Effector memory CD8-positive, alpha-beta T cell (primary cell): ENCODE results near the gene CDK2AP2.

Experiments used
- ATAC-seq: fragments of 150-1000 bp; cut with Tn5 transposase; replicated peaks from 2 replicates; pipeline ENCODE4 v1.10.0; 2021; ENCODE audit warnings: mild to moderate bottlenecking, moderate library complexity
- DNase-seq, 3 experiments: peaks; one replicate each; pipeline ENCODE4 v3.0.0; 2021
- H3K27ac Mint-ChIP-seq, 2 donors: one replicate each; pipeline ENCODE4 v1.8.0; 2022; ENCODE audit warnings: mild to moderate bottlenecking in 2 of 2, mixed read lengths in 2 of 2, moderate library complexity in 2 of 2
- H3K27me3 Mint-ChIP-seq, 2 donors: one replicate each; pipeline ENCODE4 v1.8.0; 2022; ENCODE audit warnings: mixed read lengths in 2 of 2
- H3K36me3 Mint-ChIP-seq: one replicate; pipeline ENCODE4 v1.8.0; 2022; ENCODE audit warnings: mild to moderate bottlenecking, moderate library complexity, mixed read lengths; ENCODE audit not compliant: insufficient read depth
- H3K4me1 Mint-ChIP-seq, 2 donors: one replicate each; pipeline ENCODE4 v1.8.0; 2022; ENCODE audit warnings: low read depth in 2 of 2, mixed read lengths in 2 of 2
- H3K4me3 Mint-ChIP-seq, 2 donors: one replicate each; pipeline ENCODE4 v1.8.0; 2022; ENCODE audit warnings: mild to moderate bottlenecking in 2 of 2, mixed read lengths in 2 of 2, moderate library complexity in 2 of 2
- H3K9me3 Mint-ChIP-seq, 2 donors: one replicate each; pipeline ENCODE4 v1.8.0; 2022; ENCODE audit warnings: mixed read lengths in 2 of 2

Gene CDK2AP2

DNA sequence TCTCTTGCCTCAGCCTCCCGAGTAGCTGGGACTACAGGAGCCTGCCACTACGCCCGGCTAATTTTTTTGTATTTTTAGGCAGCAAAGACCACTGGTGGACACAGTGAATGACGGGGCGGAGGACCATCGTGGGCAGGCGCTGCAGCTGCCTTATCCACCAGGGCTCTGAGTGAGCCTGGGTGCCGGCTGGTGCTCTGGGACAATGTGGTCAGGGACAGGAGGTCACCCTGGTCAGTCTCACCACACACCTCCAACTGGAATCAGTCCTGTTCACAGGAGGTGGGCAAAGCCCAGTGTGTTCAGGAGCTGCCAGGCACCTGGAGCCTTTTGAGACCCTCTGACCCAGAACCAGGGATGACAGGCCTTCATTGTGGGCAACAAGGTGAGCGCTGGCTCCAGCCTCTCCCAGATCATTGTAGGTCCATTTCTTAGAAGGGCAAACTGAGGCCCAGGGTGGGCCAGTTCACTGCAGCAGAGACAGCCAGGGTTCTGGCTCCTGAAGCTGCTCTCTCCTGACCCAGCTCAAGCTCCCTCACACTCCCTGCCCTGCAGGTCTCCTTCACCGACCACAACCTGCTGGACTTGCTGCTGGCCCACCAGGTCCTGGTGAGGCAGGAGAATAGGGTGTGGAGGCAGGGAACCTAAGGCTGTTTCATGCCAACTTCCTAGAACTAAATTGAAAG, 31.0 kb upstream of the CDK2AP2 start:
- ATAC-seq, result no peak
- peaks cover 0 to 8% of the 10 kb centered on the region in 2 donors for H3K27me3 Mint-ChIP-seq

GRCh38 chr11:67538306-67538705, 30.3 kb upstream of the CDK2AP2 start:
- H3K4me3 Mint-ChIP-seq, result no peak overlapping the region
- no peak for ATAC-seq
- no peaks in the 10 kb centered on the region for H3K36me3 Mint-ChIP-seq
- peaks cover 0 to 3% of the 10 kb centered on the region in 2 donors for H3K9me3 Mint-ChIP-seq
- H3K4me1 Mint-ChIP-seq, result no peaks in the 10 kb centered on the region
- no peak overlapping the region for H3K27ac Mint-ChIP-seq
- peaks cover 0 to 8% of the 10 kb centered on the region in 2 donors for H3K27me3 Mint-ChIP-seq
- no peak for DNase-seq

More for the DNA sequence above, 31.0 kb upstream of the CDK2AP2 start:
- Mint-ChIP-seq H3K9me3 (no peaks in the 10 kb centered on the region), H3K4me1 (no peaks in the 10 kb centered on the region), H3K4me3 (no peak overlapping the region), H3K27ac (no peak overlapping the region), H3K36me3 (no peaks in the 10 kb centered on the region)
- no peak for DNase-seq

- H3K9me3 Mint-ChIP-seq, result peaks cover 0 to 3% of the 10 kb centered on the region in 2 donors
Observed at GRCh38 chr11:67535561-67535960, 27.6 kb upstream of the CDK2AP2 start.

GRCh38 chr11:67534070-67534679, 26.2 kb upstream of the CDK2AP2 start:
- Mint-ChIP-seq H3K36me3 (no peaks in the 10 kb centered on the region), H3K27ac (no peak overlapping the region), H3K4me1 (peaks cover 0 to 1% of the 10 kb centered on the region in 2 donors), H3K27me3 (peaks cover 2 to 12% of the 10 kb centered on the region in 2 donors), H3K4me3 (no peak overlapping the region), H3K9me3 (peaks cover 0 to 3% of the 10 kb centered on the region in 2 donors)
- no peak for ATAC-seq
- no peak for DNase-seq

More at GRCh38 chr11:67535561-67535960, 27.6 kb upstream of the CDK2AP2 start:
- no peaks in the 10 kb centered on the region for H3K4me1 Mint-ChIP-seq
- H3K27me3 Mint-ChIP-seq, result peaks cover 0 to 8% of the 10 kb centered on the region in 2 donors
- no peak for ATAC-seq
- no peaks in the 10 kb centered on the region for H3K36me3 Mint-ChIP-seq
- H3K27ac Mint-ChIP-seq, result no peak overlapping the region
- H3K4me3 Mint-ChIP-seq, result no peak overlapping the region
- no peak for DNase-seq

DNA sequence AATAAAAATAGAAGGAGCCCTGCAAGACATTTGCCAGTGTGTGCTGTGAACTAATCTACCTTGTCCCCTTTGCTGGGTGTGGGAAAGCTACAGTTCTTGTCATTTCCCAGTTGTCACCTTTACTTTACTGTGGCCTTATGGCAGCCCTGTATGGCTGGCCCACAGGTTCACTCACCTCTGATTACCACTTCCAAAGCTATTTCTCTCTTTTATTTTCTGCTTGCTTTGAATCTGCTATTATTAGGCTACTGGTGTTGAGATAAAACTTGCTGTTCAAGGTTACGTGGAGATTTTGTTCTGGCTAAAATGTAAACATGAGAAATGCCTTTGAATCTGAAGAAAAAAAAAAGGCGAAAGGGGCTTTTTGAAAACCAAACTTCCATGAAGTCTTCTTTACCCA, 24.9 kb upstream of the CDK2AP2 start:
- Mint-ChIP-seq H3K27me3 (peaks cover 6 to 15% of the 10 kb centered on the region in 2 donors), H3K4me1 (peaks cover 0 to 1% of the 10 kb centered on the region in 2 donors), H3K36me3 (no peaks in the 10 kb centered on the region), H3K27ac (no peak overlapping the region), H3K9me3 (peaks cover 0 to 3% of the 10 kb centered on the region in 2 donors), H3K4me3 (no peak overlapping the region)
- DNase-seq (no peak), ATAC-seq (no peak)

GRCh38 chr11:67530282-67530592, 22.3 kb upstream of the CDK2AP2 start:
- H3K36me3 Mint-ChIP-seq, result no peaks in the 10 kb centered on the region
- DNase-seq, result no peak
- H3K4me1 Mint-ChIP-seq, result peaks cover 0 to 1% of the 10 kb centered on the region in 2 donors
- no peak for ATAC-seq
- H3K4me3 Mint-ChIP-seq, result no peak overlapping the region
- H3K27ac Mint-ChIP-seq, result no peak overlapping the region
- peaks cover 18 to 41% of the 10 kb centered on the region in 2 donors for H3K27me3 Mint-ChIP-seq
- peaks cover 0 to 3% of the 10 kb centered on the region in 2 donors for H3K9me3 Mint-ChIP-seq

DNA sequence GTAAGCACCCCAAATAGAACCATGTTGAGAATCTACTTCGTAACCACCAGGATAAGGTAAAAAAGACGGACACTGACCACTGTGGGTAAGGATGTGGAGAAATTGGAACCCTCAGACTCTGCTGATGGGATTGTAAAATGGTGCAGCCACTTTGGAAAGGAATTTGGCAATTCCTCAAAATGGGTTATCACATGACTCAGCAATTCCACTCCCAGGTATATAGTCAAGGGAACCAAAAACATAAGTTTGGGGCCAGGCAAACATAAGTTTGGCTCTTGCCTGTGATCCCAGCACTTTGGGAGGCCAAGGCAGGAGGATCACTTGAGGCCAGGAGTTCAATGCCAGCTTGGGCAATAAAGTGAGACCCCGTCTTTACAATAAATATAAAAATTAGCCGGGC, 20.4 kb upstream of the CDK2AP2 start:
- Mint-ChIP-seq H3K27me3 (peaks cover 18 to 52% of the 10 kb centered on the region in 2 donors), H3K27ac (no peak overlapping the region), H3K9me3 (no peaks in the 10 kb centered on the region), H3K4me3 (no peak overlapping the region), H3K4me1 (peaks cover 0 to 1% of the 10 kb centered on the region in 2 donors), H3K36me3 (no peaks in the 10 kb centered on the region)
- DNase-seq (no peak), ATAC-seq (no peak)

DNA sequence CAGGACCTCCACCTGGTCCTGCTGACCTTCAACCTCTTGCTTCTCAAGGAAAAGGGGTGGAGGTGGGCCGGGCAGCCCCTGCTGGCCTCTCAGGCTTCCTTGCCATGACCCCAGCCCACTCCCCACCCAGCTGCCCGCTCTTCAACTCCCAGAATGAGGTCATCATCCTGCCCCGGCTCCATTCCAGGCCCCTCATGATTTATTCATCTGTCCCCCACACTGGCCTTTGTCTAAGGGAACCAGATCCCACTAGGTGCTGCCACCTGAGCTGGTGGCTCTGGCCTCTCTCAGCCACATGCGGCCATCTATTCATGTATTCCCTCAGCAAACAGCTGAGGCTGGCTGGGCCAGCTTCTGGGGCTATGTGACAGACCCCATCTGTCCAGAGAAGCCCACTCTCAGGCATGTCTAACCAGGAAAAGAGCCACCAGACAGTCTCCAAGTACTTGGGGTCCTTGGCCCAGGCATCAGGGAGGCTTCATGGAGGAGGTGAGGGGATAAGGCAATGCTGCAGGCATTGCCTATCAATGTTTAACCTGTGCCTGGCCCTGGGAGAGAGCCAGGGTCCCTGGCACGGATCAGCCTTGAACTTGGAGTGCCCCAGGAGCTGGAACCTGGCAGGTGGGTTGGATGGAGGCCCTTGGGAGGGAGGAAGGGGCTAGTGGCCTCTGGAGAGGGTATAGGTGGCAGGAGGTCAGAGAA, 17.5 kb upstream of the CDK2AP2 start:
- peaks cover 0 to 1% of the 10 kb centered on the region in 2 donors for H3K4me1 Mint-ChIP-seq
- H3K27me3 Mint-ChIP-seq, result peaks cover 18 to 66% of the 10 kb centered on the region in 2 donors

DNA sequence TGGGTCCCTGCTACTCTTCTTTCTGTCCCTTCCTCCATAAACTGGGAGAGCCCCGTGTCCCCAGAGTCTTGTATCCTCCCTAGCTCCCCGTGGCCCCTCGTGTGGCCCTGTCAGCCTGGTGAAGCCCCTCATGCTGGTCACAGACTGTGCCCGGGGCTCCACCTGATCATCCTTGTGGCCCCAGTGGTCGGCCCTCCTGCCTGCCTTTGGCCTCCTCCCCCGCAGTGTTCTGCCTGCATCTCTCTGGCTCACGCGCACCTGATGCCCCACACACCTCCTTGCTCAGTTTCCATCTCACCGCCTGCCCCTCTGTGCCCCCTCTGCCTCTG, 16.5 kb upstream of the CDK2AP2 start:
- Mint-ChIP-seq H3K9me3 (no peaks in the 10 kb centered on the region), H3K27ac (peak overlapping the region in 1 of 2 donors; percentile 73), H3K27me3 (peaks cover 18 to 65% of the 10 kb centered on the region in 2 donors), H3K36me3 (no peaks in the 10 kb centered on the region), H3K4me3 (no peak overlapping the region), H3K4me1 (peaks cover 0 to 1% of the 10 kb centered on the region in 2 donors)
- ATAC-seq (no peak), DNase-seq (no peak)

More for the DNA sequence above, 17.5 kb upstream of the CDK2AP2 start:
- DNase-seq (no peak), ATAC-seq (no peak)
- Mint-ChIP-seq H3K27ac (peak overlapping the region in 1 of 2 donors; percentile 70), H3K9me3 (no peaks in the 10 kb centered on the region), H3K36me3 (no peaks in the 10 kb centered on the region), H3K4me3 (no peak overlapping the region)

DNA sequence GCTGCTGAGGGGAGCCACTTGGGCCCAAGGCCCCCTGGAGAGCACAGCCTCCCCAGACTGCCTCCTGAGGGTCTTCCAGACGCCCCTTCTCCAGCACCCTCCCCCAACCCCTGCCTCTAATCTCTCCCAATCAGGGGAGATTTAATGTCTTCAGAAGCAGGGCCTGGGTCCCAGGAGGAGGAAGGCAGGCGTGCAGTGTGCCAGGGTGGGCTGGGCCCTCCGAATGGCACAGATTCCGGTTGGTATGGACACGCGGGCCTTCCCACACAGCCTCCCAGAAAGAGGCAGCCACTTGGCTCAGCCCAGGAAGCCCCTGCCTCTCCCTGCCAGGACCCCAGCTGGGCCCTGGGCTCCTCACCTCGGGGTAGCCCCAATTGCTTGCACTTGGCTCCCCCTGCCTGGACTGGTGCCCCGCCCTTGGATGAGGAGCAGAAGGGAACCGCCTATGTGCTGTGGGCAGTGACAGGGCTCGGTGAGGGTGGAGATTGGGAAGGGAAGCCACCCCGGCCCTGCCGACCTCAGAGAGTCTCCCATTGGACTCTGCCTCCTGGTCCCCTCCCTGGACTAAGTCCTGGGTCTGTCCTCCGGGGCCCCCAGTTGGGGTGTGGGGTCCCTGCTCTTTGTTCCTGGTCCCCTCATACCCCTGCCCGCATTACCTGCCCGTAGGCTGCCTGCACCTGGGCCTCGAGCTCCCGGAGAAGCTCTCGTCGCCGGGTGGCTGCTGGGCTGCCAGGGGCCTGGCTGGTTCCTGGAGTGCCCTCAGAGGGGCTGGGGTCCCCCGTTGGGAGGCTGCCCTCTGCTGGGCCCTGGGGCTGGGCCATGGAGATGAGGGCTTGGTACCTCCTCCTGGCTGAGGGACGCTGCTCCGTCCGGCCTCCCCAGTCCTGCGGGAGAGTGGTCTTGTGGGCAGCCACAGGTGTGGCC, 15.9 kb upstream of the CDK2AP2 start:
- DNase-seq, result no peak
- H3K9me3 Mint-ChIP-seq, result no peaks in the 10 kb centered on the region
- no peak overlapping the region for H3K27ac Mint-ChIP-seq
- H3K4me1 Mint-ChIP-seq, result no peaks in the 10 kb centered on the region
- no peak for ATAC-seq
- peaks cover 13 to 59% of the 10 kb centered on the region in 2 donors for H3K27me3 Mint-ChIP-seq
- no peaks in the 10 kb centered on the region for H3K36me3 Mint-ChIP-seq
- no peak overlapping the region for H3K4me3 Mint-ChIP-seq

DNA sequence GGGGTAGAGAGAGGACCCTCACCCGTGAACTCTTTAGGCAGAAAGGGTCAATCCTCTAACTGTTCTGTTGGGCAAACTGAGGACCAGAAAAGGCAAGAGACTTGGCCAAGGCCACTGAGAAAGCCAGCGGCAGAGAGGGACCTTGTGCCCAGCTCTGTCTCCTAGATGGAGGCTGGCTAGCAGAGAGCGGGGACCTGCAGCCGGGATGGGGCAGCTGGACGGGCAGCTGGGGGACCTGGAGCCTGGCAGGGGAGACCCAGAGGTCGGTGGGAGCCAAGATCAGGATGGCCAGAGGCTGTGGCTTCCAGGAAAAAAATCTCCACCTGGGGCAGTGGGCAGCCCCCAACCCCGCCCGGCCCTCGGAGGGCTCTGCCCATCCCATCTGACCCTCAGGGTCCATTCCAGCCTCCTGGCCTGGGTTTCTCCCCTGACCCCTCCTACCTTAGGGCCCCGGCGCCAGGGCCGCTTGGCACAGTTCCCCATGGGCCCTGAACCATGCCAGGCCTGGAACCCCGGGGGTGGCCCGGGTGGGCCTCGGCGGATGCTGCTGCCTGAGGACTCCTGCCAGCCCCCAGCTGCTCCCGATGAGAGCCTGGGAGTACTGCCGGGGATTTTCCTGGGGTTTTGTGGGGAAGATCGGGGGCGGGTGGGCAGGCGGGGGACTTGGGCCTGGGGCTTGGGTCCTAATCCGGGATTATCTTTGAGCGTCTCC, 15.0 kb upstream of the CDK2AP2 start, which contains the start of gene CABP2:
Gene CABP2 (minus strand): TSS at position 603 of the 712 bp plus-strand sequence. CDS start 120 bp downstream, at position 483.
- Mint-ChIP-seq H3K27me3 (peaks cover 12 to 52% of the 10 kb centered on the region in 2 donors), H3K9me3 (no peaks in the 10 kb centered on the region), H3K27ac (no peak within 1 kb of the TSS), H3K4me1 (no peaks in the 10 kb centered on the region), H3K36me3 (no peaks in the 10 kb centered on the region), H3K4me3 (no peak within 1 kb of the TSS)
- no peak for DNase-seq
- ATAC-seq, result no peak

DNA sequence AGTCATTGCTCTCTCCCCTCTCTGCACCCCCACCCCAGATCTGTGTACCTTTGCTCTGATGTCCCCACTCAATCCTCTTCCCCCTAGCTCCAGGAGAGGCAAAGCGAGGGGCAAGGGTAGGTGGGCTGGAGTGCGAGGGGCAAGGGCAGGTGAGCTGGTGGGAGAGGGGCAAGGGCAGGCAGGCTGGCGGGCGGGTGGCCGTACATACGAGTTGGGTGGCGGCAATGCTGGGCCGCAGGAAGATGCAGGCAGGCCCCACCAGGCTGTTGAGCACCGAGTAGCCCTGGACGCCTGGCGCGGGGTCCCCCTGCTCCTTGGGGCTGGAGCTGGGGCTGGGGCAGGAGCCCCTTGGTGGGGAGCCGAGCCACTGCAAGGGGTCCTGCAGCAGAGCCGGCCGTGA, 14.4 kb upstream of the CDK2AP2 start:
- Mint-ChIP-seq H3K9me3 (no peaks in the 10 kb centered on the region), H3K27ac (no peak overlapping the region), H3K36me3 (peaks cover 2% of the 10 kb centered on the region), H3K27me3 (peaks cover 9 to 46% of the 10 kb centered on the region in 2 donors), H3K4me3 (no peak overlapping the region), H3K4me1 (no peaks in the 10 kb centered on the region)
- no peak for ATAC-seq
- DNase-seq, result no peak
